ENCODE data around the gene SBK3. TPM values are rescaled to one million over a fixed set of nuclear protein-coding genes. Genes with fewer than 3 reads are reported as not detected.
"Not testable (repeated sequence)": the region's sequence is repeated elsewhere in the genome, so short reads cannot be mapped to it uniquely, and the experiment has no call there.

SBK3 gene
- total RNA-seq, 2 donors from 2014 or later, result not detected

- peaks cover 9 to 15% of the 10 kb centered on the region in 2 donors for H3K4me1 ChIP-seq (ENCODE audit: control insufficient read depth in 1 of 2, low read depth in 2 of 2)
- H3K27ac ChIP-seq, result no peak overlapping the region
- no peak for DNase-seq (ENCODE audit: low spot score)
- H3K27me3 ChIP-seq (replicated peaks; ENCODE audit: insufficient read depth), result no peaks in the 10 kb centered on the region
- no peak for TF ChIP-seq CTCF (IDR thresholded peaks at IDR 0.05)
- no peaks in the 10 kb centered on the region for H3K36me3 ChIP-seq
- no peak for ATAC-seq (ENCODE audit: insufficient number of reproducible peaks, low FRiP score, low read depth)
- no peaks in the 10 kb centered on the region for H3K9me3 ChIP-seq
- H3K4me3 ChIP-seq, result no peak overlapping the region
Observed at GRCh38 chr19:55590109-55590508, 44.8 kb upstream of the SBK3 start.

- Histone ChIP-seq H3K9me3 (no peaks in the 10 kb centered on the region), H3K27me3 (replicated peaks; ENCODE audit: insufficient read depth) (no peaks in the 10 kb centered on the region), H3K4me1 (ENCODE audit: control insufficient read depth in 1 of 2, low read depth in 2 of 2) (peaks cover 9 to 15% of the 10 kb centered on the region in 2 donors), H3K4me3 (no peak overlapping the region), H3K27ac (no peak overlapping the region), H3K36me3 (no peaks in the 10 kb centered on the region)
- TF ChIP-seq CTCF (IDR thresholded peaks at IDR 0.05), result no peak
- ATAC-seq (ENCODE audit: insufficient number of reproducible peaks, low FRiP score, low read depth) (no peak), DNase-seq (ENCODE audit: low spot score) (no peak)
Observed at GRCh38 chr19:55588738-55589137, 43.4 kb upstream of the SBK3 start.

GRCh38 chr19:55586976-55587668 lies 41.8 kb upstream of the SBK3 start:
- ATAC-seq (ENCODE audit: insufficient number of reproducible peaks, low FRiP score, low read depth), result peak; percentile 53
- Histone ChIP-seq H3K9me3 (no peaks in the 10 kb centered on the region), H3K27me3 (replicated peaks; ENCODE audit: insufficient read depth) (no peaks in the 10 kb centered on the region), H3K4me3 (peak overlapping the region; percentile 75), H3K4me1 (ENCODE audit: control insufficient read depth in 1 of 2, low read depth in 2 of 2) (peaks cover 9 to 15% of the 10 kb centered on the region in 2 donors), H3K27ac (no peak overlapping the region), H3K36me3 (no peaks in the 10 kb centered on the region)
- peak; percentile 68 for DNase-seq (ENCODE audit: low spot score)
- no peak for TF ChIP-seq CTCF (IDR thresholded peaks at IDR 0.05)

GRCh38 chr19:55585658-55586339 lies 40.5 kb upstream of the SBK3 start:
- Histone ChIP-seq H3K27ac (peak overlapping the region; percentile 43 to 64), H3K9me3 (no peaks in the 10 kb centered on the region), H3K4me1 (ENCODE audit: control insufficient read depth in 1 of 2, low read depth in 2 of 2) (peaks cover 12 to 26% of the 10 kb centered on the region in 2 donors), H3K4me3 (peak overlapping the region; percentile 75), H3K27me3 (replicated peaks; ENCODE audit: insufficient read depth) (no peaks in the 10 kb centered on the region), H3K36me3 (no peaks in the 10 kb centered on the region)
- no peak for TF ChIP-seq CTCF (IDR thresholded peaks at IDR 0.05)
- ATAC-seq (ENCODE audit: insufficient number of reproducible peaks, low FRiP score, low read depth) (peak; percentile 29), DNase-seq (ENCODE audit: low spot score) (no peak)

GRCh38 chr19:55584871-55585270 lies 39.5 kb upstream of the SBK3 start:
- Histone ChIP-seq H3K27me3 (replicated peaks; ENCODE audit: insufficient read depth) (no peaks in the 10 kb centered on the region), H3K4me3 (no peak overlapping the region), H3K9me3 (no peaks in the 10 kb centered on the region), H3K27ac (no peak overlapping the region), H3K36me3 (no peaks in the 10 kb centered on the region), H3K4me1 (ENCODE audit: control insufficient read depth in 1 of 2, low read depth in 2 of 2) (peaks cover 12 to 29% of the 10 kb centered on the region in 2 donors)
- no peak for TF ChIP-seq CTCF (IDR thresholded peaks at IDR 0.05)
- DNase-seq (ENCODE audit: low spot score), result no peak
- ATAC-seq (ENCODE audit: insufficient number of reproducible peaks, low FRiP score, low read depth), result no peak

- H3K4me1 ChIP-seq (ENCODE audit: control insufficient read depth in 1 of 2, low read depth in 2 of 2), result peaks cover 12 to 35% of the 10 kb centered on the region in 2 donors
Observed at GRCh38 chr19:55583897-55584296, 38.6 kb upstream of the SBK3 start.

GRCh38 chr19:55582284-55582683 lies 36.9 kb upstream of the SBK3 start:
- not testable (repeated sequence) for DNase-seq (ENCODE audit: low spot score); H3K9me3 ChIP-seq; ATAC-seq (ENCODE audit: insufficient number of reproducible peaks, low FRiP score, low read depth); H3K27me3 ChIP-seq (replicated peaks; ENCODE audit: insufficient read depth); H3K27ac ChIP-seq; H3K4me3 ChIP-seq
- Histone ChIP-seq H3K4me1 (ENCODE audit: control insufficient read depth in 1 of 2, low read depth in 2 of 2) (peaks cover 12 to 34% of the 10 kb centered on the region in 2 donors), H3K36me3 (peaks cover 17% of the 10 kb centered on the region)

More at GRCh38 chr19:55583897-55584296, 38.6 kb upstream of the SBK3 start:
- not testable (repeated sequence) for H3K4me3 ChIP-seq; DNase-seq (ENCODE audit: low spot score); ATAC-seq (ENCODE audit: insufficient number of reproducible peaks, low FRiP score, low read depth); H3K9me3 ChIP-seq; H3K27ac ChIP-seq; H3K36me3 ChIP-seq; H3K27me3 ChIP-seq (replicated peaks; ENCODE audit: insufficient read depth)

All from thoracic aorta (tissue), 2 donors.